Measurements from ENCODE around the gene VPS8.
A peak's percentile ranks its signal among the peaks of the same experiment; 100 is the strongest.

The VPS8 gene

GRCh38 chr3:185081521-185081920 is 269.6 kb downstream of the VPS8 start:
- no peak for TF ChIP-seq CTCF (IDR thresholded peaks at IDR 0.05; ENCODE audit: low read depth, low read length)
- no peak overlapping the region for H3K4me3 ChIP-seq (replicated peaks in 1 of 2; ENCODE audit: low read depth in 2 of 2, low read length in 2 of 2)
- DNase-seq (ENCODE audit: low read depth in 2 of 2): no peak

- DNase-seq (ENCODE audit: low read depth in 2 of 2): no peak
- no peak overlapping the region for H3K4me3 ChIP-seq (replicated peaks in 1 of 2; ENCODE audit: low read depth in 2 of 2, low read length in 2 of 2)
- TF ChIP-seq CTCF (IDR thresholded peaks at IDR 0.05; ENCODE audit: low read depth, low read length): no peak
Observed at GRCh38 chr3:185082149-185082548, 270.2 kb downstream of the VPS8 start.

- TF ChIP-seq CTCF (IDR thresholded peaks at IDR 0.05; ENCODE audit: low read depth, low read length): no peak
- H3K4me3 ChIP-seq (replicated peaks in 1 of 2; ENCODE audit: low read depth in 2 of 2, low read length in 2 of 2): no peak overlapping the region
- DNase-seq (ENCODE audit: low read depth in 2 of 2): no peak
Observed at GRCh38 chr3:185082829-185083228, 270.9 kb downstream of the VPS8 start.

GRCh38 chr3:185084402-185084801 is 272.4 kb downstream of the VPS8 start:
- no peak for TF ChIP-seq CTCF (IDR thresholded peaks at IDR 0.05; ENCODE audit: low read depth, low read length)
- H3K4me3 ChIP-seq (replicated peaks in 1 of 2; ENCODE audit: low read depth in 2 of 2, low read length in 2 of 2): no peak overlapping the region
- no peak for DNase-seq (ENCODE audit: low read depth in 2 of 2)

GRCh38 chr3:185084901-185085300 is 272.9 kb downstream of the VPS8 start:
- DNase-seq (ENCODE audit: low read depth in 2 of 2): peak in 1 of 2 donors; percentile 19
- no peak overlapping the region for H3K4me3 ChIP-seq (replicated peaks in 1 of 2; ENCODE audit: low read depth in 2 of 2, low read length in 2 of 2)
- no peak for TF ChIP-seq CTCF (IDR thresholded peaks at IDR 0.05; ENCODE audit: low read depth, low read length)

GRCh38 chr3:185087419-185087818 is 275.5 kb downstream of the VPS8 start:
- TF ChIP-seq CTCF (IDR thresholded peaks at IDR 0.05; ENCODE audit: low read depth, low read length): no peak
- H3K4me3 ChIP-seq (replicated peaks in 1 of 2; ENCODE audit: low read depth in 2 of 2, low read length in 2 of 2): no peak overlapping the region
- DNase-seq (ENCODE audit: low read depth in 2 of 2): no peak

GRCh38 chr3:185089343-185089742 is 277.4 kb downstream of the VPS8 start:
- no peak overlapping the region for H3K4me3 ChIP-seq (replicated peaks in 1 of 2; ENCODE audit: low read depth in 2 of 2, low read length in 2 of 2)
- no peak for TF ChIP-seq CTCF (IDR thresholded peaks at IDR 0.05; ENCODE audit: low read depth, low read length)
- peak; percentile 11 to 33 for DNase-seq (ENCODE audit: low read depth in 2 of 2)
